ENCODE data around the gene FAM171A2. TPM values are rescaled to one million over a fixed set of nuclear protein-coding genes. Genes with fewer than 3 reads are reported as not detected.

FAM171A2 gene
- total and polyA plus RNA-seq, 2 of the 8 experiments (the other 6 are each of a cell fraction or from before 2014, with no cell fraction given): 21.9 to 24.1 TPM

DNA sequence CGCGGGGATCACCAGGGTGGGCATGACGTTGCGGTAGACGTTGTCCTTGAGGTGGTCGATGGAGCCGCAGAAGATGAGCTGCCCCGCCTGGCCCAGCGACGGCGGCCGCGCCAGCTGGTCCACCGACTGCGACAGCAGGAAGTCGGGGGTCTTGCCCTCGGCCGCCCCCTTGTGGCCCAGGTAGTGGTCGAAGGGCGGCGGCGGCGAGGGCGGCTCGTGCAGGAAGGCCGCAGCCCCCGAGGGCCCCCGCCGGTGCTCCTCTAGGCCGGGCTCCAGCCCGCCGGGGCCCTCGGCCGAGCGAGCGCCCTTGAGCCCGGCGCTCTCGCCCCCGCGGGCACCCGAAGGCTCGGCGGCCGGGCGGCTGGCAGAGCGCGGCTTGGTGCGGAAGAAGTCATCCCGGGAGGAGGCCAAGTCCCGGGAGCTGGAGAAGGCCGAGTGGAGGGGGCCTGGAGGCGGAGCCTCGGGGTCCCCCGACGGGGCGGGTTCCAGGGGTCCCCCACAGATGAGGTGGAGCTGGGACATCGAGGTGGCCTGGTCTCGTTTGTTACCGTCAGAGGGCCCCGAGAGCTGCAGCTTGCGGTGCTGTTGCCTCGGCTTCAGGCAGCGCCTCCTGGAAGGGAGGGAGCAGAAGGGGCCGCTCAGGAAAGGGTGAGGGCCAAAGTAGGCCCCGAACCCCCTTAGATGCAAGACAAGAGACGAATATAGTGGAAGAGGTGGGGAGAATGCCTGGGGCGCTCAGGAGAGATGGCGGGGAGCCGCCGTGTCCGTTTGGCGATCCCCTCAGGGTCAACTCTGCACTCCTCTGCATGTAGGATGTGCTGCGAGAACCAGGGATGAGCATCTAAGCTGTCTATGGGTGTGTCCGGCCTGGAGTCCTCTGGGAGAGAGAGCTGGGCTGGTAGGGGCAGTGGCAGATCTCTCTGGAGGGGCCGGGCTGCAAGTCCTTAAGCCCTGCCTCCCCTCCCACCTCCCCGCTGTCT, 8.8 kb downstream of the FAM171A2 start (continued):
- TF ChIP-seq YY1 (IDR thresholded peaks at IDR 0.05; ENCODE audit: low read depth, low read length) (peak; percentile 49; the same call in 1 of the 2 replicates), MAFK (IDR thresholded peaks at IDR 0.05; ENCODE audit: low read depth, low read length) (no peak), RAD21 (IDR thresholded peaks at IDR 0.05 in 1 of 2, conservative IDR thresholded peaks at IDR 0.05 in 1 of 2; ENCODE audit: low read depth in 2 of 2, low read length in 2 of 2) (peak; percentile 36 to 54; a peak in 3 of 4 replicates), EP300 (IDR thresholded peaks at IDR 0.05; ENCODE audit: borderline replicate concordance in 1 of 2, low read depth in 2 of 2, low read length in 2 of 2) (0 out of 3 replicates have a peak, but pooled peaks of 1 of the 2 experiments have one; percentile 29), KDM4A (IDR thresholded peaks at IDR 0.05; ENCODE audit: low read depth, low read length, severe bottlenecking) (peak; percentile 74), HDAC6 (IDR thresholded peaks at IDR 0.05; ENCODE audit: low read depth, low read length) (no peak), SRF (IDR thresholded peaks at IDR 0.05; ENCODE audit: low read depth, low read length) (no peak), RFX5 (IDR thresholded peaks at IDR 0.05; ENCODE audit: borderline replicate concordance, low read depth, low read length) (no peak), SP1 (IDR thresholded peaks at IDR 0.05; ENCODE audit: low read depth, low read length) (no peak), SIN3A (conservative IDR thresholded peaks at IDR 0.05 in 1 of 2, IDR thresholded peaks at IDR 0.05 in 1 of 2; ENCODE audit: low read depth in 1 of 2, low read length in 2 of 2) (peak in 1 of 2 experiments; percentile 83; a peak in 2 of 4 replicates), HDAC2 (IDR thresholded peaks at IDR 0.05; ENCODE audit: borderline replicate concordance in 1 of 2, low read depth in 2 of 2, low read length in 2 of 2) (no peak), CREB1 (IDR thresholded peaks at IDR 0.05) (0 out of 2 replicates have a peak, but pooled peaks have one; percentile 22), NANOG (IDR thresholded peaks at IDR 0.05; ENCODE audit: insufficient read depth, low read depth, low read length, poor library complexity, severe bottlenecking) (no peak), TCF12 (IDR thresholded peaks at IDR 0.05; ENCODE audit: low read depth, low read length) (0 out of 2 replicates have a peak, but pooled peaks have one; percentile 40), SIX5 (IDR thresholded peaks at IDR 0.05; ENCODE audit: low read depth, low read length) (no peak)

Data from H1 (cell line).